ENCODE results near the gene B4GALT2. TPM values are rescaled to one million over a fixed set of nuclear protein-coding genes. Genes with fewer than 3 reads are reported as not detected.

B4GALT2 gene
- total RNA-seq: 77.7 and 80.0 TPM in 2 replicates
- 103 and 145 TPM in 2 replicates for polyA plus RNA-seq
- polyA plus RNA-seq (2011; cell fraction: cytosol; rRNA removed): 50.3 and 64.8 TPM in 2 replicates
- 26.6 and 28.8 TPM in 2 replicates for polyA plus RNA-seq (2011; cell fraction: nucleus; rRNA removed)
- polyA plus RNA-seq (2012): 56.9 and 64.4 TPM in 2 replicates
- polyA minus RNA-seq: 55.0 and 72.4 TPM in 2 replicates
- 29.3 TPM for polyA minus RNA-seq (2011; cell fraction: cytosol; rRNA and poly(A)+ RNA removed)
- 14.2 and 20.9 TPM in 2 replicates for polyA minus RNA-seq (2011; cell fraction: nucleus; rRNA and poly(A)+ RNA removed)
- percentile 62 among the genes with signal in this experiment for Bru-seq, nascent RNA
- percentile 82 among the genes with signal in this experiment for BruChase-seq, experiment 1, labeled RNA remaining after a 6-hour chase
- percentile 70 among the genes with signal in this experiment for BruChase-seq, experiment 2, labeled RNA remaining after a 2-hour chase
- long read RNA-seq, transcript B4GALT2-203 (7 exons, 2,203 nt): major isoform, 148 of 247 reads
- long read RNA-seq, partial matches to known transcripts: 58 of 247 reads
- long read RNA-seq, other reads (novel, unspliced or antisense): 37 of 247 reads

- Histone ChIP-seq H2AFZ (ENCODE audit: low read depth, low read length) (peak within 1 kb of the TSS; percentile 50), H3K9ac (replicated peaks; ENCODE audit: extremely low read depth, insufficient read depth, low read length) (peak within 1 kb of the TSS; percentile 74), H3K36me3 (ENCODE audit: control insufficient read depth in 2 of 2, extremely low read depth in 1 of 2, insufficient read depth in 2 of 2, low read length in 2 of 2) (peaks cover 0 to 10% of the 10 kb centered on the region in 2 experiments), H3K9me1 (replicated peaks; ENCODE audit: control insufficient read depth, extremely low read depth, insufficient read depth, low read length) (no peaks in the 10 kb centered on the region), H3K79me2 (ENCODE audit: control insufficient read depth, insufficient read depth, low read length) (peaks cover 47% of the 10 kb centered on the region), H4K20me1 (replicated peaks; ENCODE audit: control insufficient read depth, extremely low read depth, insufficient read depth, low read length) (no peaks in the 10 kb centered on the region), H3K4me2 (ENCODE audit: insufficient read depth, low read length) (peak within 1 kb of the TSS; percentile 54), H3K27ac (ENCODE audit: insufficient read depth, low read depth, low read length) (peak within 1 kb of the TSS; percentile 13), H3K4me3 (replicated peaks in 1 of 3; ENCODE audit: insufficient read depth in 1 of 3, low read depth in 1 of 3, low read length in 3 of 3) (peak within 1 kb of the TSS; percentile 54 to 66 (median 64)), H3K9me3 (replicated peaks; ENCODE audit: control insufficient read depth, insufficient read depth, low read length) (no peaks in the 10 kb centered on the region), H3K27me3 (ENCODE audit: control insufficient read depth in 2 of 2, insufficient read depth in 2 of 2, low read length in 2 of 2) (no peaks in the 10 kb centered on the region), H3K4me1 (ENCODE audit: control insufficient read depth, extremely low read depth, insufficient read depth, low read length) (peaks cover 31% of the 10 kb centered on the region)
- ChIA-PET CTCF (interaction anchor here (1.0 to 1.6 kb wide), 2 partner anchors 11 to 215 kb away, joined by 3 to 10 read pairs; no protein-coding TSS in a partner anchor), POLR2A (no interaction called here)
- dilution Hi-C loops (cut with MboI; ENCODE audit: extremely low pct_ligation_motif_present, low sequenced_read_pairs): no loop called here
- BruUV-seq (replicated peaks): no TSS peak
- DNase-seq (ENCODE audit: low read depth, low spot score): peak; percentile 24
- intact Hi-C loops (cut with micrococcal nuclease): no loop called here
- TF ChIP-seq EZH2 (IDR thresholded peaks at IDR 0.05; ENCODE audit: borderline replicate concordance, low read depth, low read length, severe bottlenecking) (no peak), MAX (IDR thresholded peaks at IDR 0.05; ENCODE audit: insufficient read depth, insufficient read length) (no peak), MYC (IDR thresholded peaks at IDR 0.05; ENCODE audit: low read depth, low read length) (no peak), FOS (IDR thresholded peaks at IDR 0.05; ENCODE audit: borderline replicate concordance, insufficient read depth, low read length) (no peak), GATA2 (IDR thresholded peaks at IDR 0.05; ENCODE audit: insufficient read depth, insufficient read length, low read depth, low read length) (no peak), POLR2AphosphoS5 (IDR thresholded peaks at IDR 0.05; ENCODE audit: insufficient read depth, low read depth, low read length) (peak; percentile 46)
- peak; percentile 59 for FAIRE-seq
Measured at GRCh38 chr1:43978551-43979260, at the start of gene B4GALT2. Gene B4GALT2, plus strand, starts transcription at chr1:43979210. Its CDS starts 1,951 bp downstream, at chr1:43981161.

Measured in endothelial cell of umbilical vein (primary cell).